Measurements from ENCODE around the gene MAST2. TPM values are rescaled to one million over a fixed set of nuclear protein-coding genes. Genes with fewer than 3 reads are reported as not detected.
"Not testable (repeated sequence)": the region's sequence is repeated elsewhere in the genome, so short reads cannot be mapped to it uniquely, and the experiment has no call there.

The MAST2 gene
- total and polyA plus RNA-seq, 2 of the 4 experiments (the other 2 are of a cell fraction): 14.2 to 41.0 TPM

GRCh38 chr1:45857101-45857700 is 53.8 kb downstream of the MAST2 start:
- Histone ChIP-seq H3K9me3 (ENCODE audit: control insufficient read depth, insufficient read depth, low read length) (no peaks in the 10 kb centered on the region), H3K4me2 (ENCODE audit: low read depth, low read length) (no peak overlapping the region), H2BK5ac (ENCODE audit: low read depth, low read length, poor library complexity, severe bottlenecking) (no peak overlapping the region), H2BK20ac (ENCODE audit: low read depth, low read length) (no peak overlapping the region), H2AK9ac (replicated peaks; ENCODE audit: low read depth, low read length, poor library complexity) (no peak overlapping the region), H4K5ac (ENCODE audit: low read depth, low read length) (no peak overlapping the region), H4K91ac (ENCODE audit: insufficient read depth, low read depth, low read length) (no peak overlapping the region), H3K4ac (ENCODE audit: low read depth, low read length) (no peak overlapping the region), H3K9me1 (ENCODE audit: insufficient read depth, low read length) (peaks cover 7% of the 10 kb centered on the region; the same call in 1 of the 2 replicates), H2AFZ (replicated peaks; ENCODE audit: low read length, poor library complexity) (no peak overlapping the region), H3K79me1 (ENCODE audit: low read depth in 1 of 2, low read length in 2 of 2) (peaks cover 18 to 49% of the 10 kb centered on the region in 2 experiments), H3K18ac (ENCODE audit: low read depth, low read length) (no peak overlapping the region), H3K14ac (replicated peaks; ENCODE audit: low read depth, low read length) (no peak overlapping the region), H3K56ac (ENCODE audit: extremely low read depth, insufficient read depth, low read length) (no peak overlapping the region), H3K27ac (ENCODE audit: insufficient read depth, low read length) (no peak overlapping the region), H2AK5ac (ENCODE audit: low read depth, low read length) (no peak overlapping the region), H3K9ac (ENCODE audit: low read depth, low read length) (no peak overlapping the region), H3K4me3 (ENCODE audit: insufficient read depth, low read depth, low read length) (no peak overlapping the region), H3K23ac (ENCODE audit: low read depth, low read length) (no peak overlapping the region), H2BK15ac (ENCODE audit: low read depth, low read length) (no peak overlapping the region), H2BK120ac (ENCODE audit: low read depth, low read length) (no peak overlapping the region), H3K36me3 (ENCODE audit: control insufficient read depth, insufficient read depth, low read length) (no peaks in the 10 kb centered on the region), H4K20me1 (ENCODE audit: insufficient read depth, low read length) (peaks cover 4% of the 10 kb centered on the region; the same call in 1 of the 2 replicates), H4K8ac (ENCODE audit: low read depth in 2 of 2, low read length in 2 of 2) (no peak overlapping the region), H3K27me3 (ENCODE audit: control insufficient read depth, insufficient read depth, low read length) (no peaks in the 10 kb centered on the region), H3K4me1 (ENCODE audit: control insufficient read depth, insufficient read depth, low read length) (peaks cover 2% of the 10 kb centered on the region; the same call in 1 of the 2 replicates)
- ATAC-seq (ENCODE audit: low read depth) (no peak), DNase-seq (no peak)
- in situ Hi-C loops (cut with MboI; ENCODE audit: low sequenced_read_pairs) (no loop called here), dilution Hi-C loops (cut with HindIII; ENCODE audit: low sequenced_read_pairs, unreplicated experiment) (no loop called here), intact Hi-C loops (cut with micrococcal nuclease) (no loop called here)
- TF ChIP-seq CEBPB (IDR thresholded peaks at IDR 0.05; ENCODE audit: low read depth, low read length) (no peak), MAZ (IDR thresholded peaks at IDR 0.05; ENCODE audit: borderline replicate concordance, low read depth, low read length) (no peak), SMC3 (IDR thresholded peaks at IDR 0.05; ENCODE audit: low read depth, low read length) (no peak), MAFK (IDR thresholded peaks at IDR 0.05; ENCODE audit: low read depth, low read length) (no peak), BHLHE40 (IDR thresholded peaks at IDR 0.05; ENCODE audit: low read depth, low read length) (no peak), FOS (IDR thresholded peaks at IDR 0.05; ENCODE audit: low read depth, low read length) (no peak)
- POLR2A ChIA-PET (ENCODE audit: unreplicated experiment): no interaction called here
- CTCF ChIA-PET: interaction anchor here (0.6 kb wide), 1 partner anchor 160 kb away, joined by 3 read pairs; no protein-coding TSS in a partner anchor
- BruUV-seq (replicated peaks): no TSS peak

GRCh38 chr1:45857755-45858492 is 54.5 kb downstream of the MAST2 start:
- H3K56ac ChIP-seq (ENCODE audit: extremely low read depth, insufficient read depth, low read length); in situ Hi-C loops (cut with MboI; ENCODE audit: low sequenced_read_pairs); intact Hi-C loops (cut with micrococcal nuclease); H3K23ac ChIP-seq (ENCODE audit: low read depth, low read length); H2BK15ac ChIP-seq (ENCODE audit: low read depth, low read length); H4K8ac ChIP-seq (ENCODE audit: low read depth in 2 of 2, low read length in 2 of 2); H3K14ac ChIP-seq (replicated peaks; ENCODE audit: low read depth, low read length); H2AFZ ChIP-seq (replicated peaks; ENCODE audit: low read length, poor library complexity); H3K9ac ChIP-seq (ENCODE audit: low read depth, low read length); H4K91ac ChIP-seq (ENCODE audit: insufficient read depth, low read depth, low read length); H3K9me3 ChIP-seq (ENCODE audit: control insufficient read depth, insufficient read depth, low read length); H3K36me3 ChIP-seq (ENCODE audit: control insufficient read depth, insufficient read depth, low read length); H4K5ac ChIP-seq (ENCODE audit: low read depth, low read length); dilution Hi-C loops (cut with HindIII; ENCODE audit: low sequenced_read_pairs, unreplicated experiment); H3K4me2 ChIP-seq (ENCODE audit: low read depth, low read length); H2AK5ac ChIP-seq (ENCODE audit: low read depth, low read length); POLR2A ChIA-PET (ENCODE audit: unreplicated experiment); H2BK120ac ChIP-seq (ENCODE audit: low read depth, low read length); H3K4me1 ChIP-seq (ENCODE audit: control insufficient read depth, insufficient read depth, low read length); H3K9me1 ChIP-seq (ENCODE audit: insufficient read depth, low read length); H4K20me1 ChIP-seq (ENCODE audit: insufficient read depth, low read length); H3K27ac ChIP-seq (ENCODE audit: insufficient read depth, low read length); H3K27me3 ChIP-seq (ENCODE audit: control insufficient read depth, insufficient read depth, low read length); H2AK9ac ChIP-seq (replicated peaks; ENCODE audit: low read depth, low read length, poor library complexity); DNase-seq; ATAC-seq (ENCODE audit: low read depth); H3K4me3 ChIP-seq (ENCODE audit: insufficient read depth, low read depth, low read length); H3K18ac ChIP-seq (ENCODE audit: low read depth, low read length); H2BK5ac ChIP-seq (ENCODE audit: low read depth, low read length, poor library complexity, severe bottlenecking); BruUV-seq (replicated peaks); H3K4ac ChIP-seq (ENCODE audit: low read depth, low read length); H2BK20ac ChIP-seq (ENCODE audit: low read depth, low read length): not testable (repeated sequence)
- WGBS, 2 experiments (ENCODE audit: extremely low coverage in 2 of 2, insufficient read length in 1 of 2): no CpG with 5 or more reads among the region's 6 CpGs
- CTCF ChIA-PET: interaction anchor here (0.6 kb wide), 1 partner anchor 166 kb away, joined by 3 read pairs; no protein-coding TSS in a partner anchor
- H3K79me1 ChIP-seq (ENCODE audit: low read depth in 1 of 2, low read length in 2 of 2): peaks cover 18 to 50% of the 10 kb centered on the region in 2 experiments

Data from IMR-90 (cell line).